Ishikawa (cell line): ENCODE results near the gene STIMATE.
A peak's percentile ranks its signal among the peaks of the same experiment; 100 is the strongest.

ENCODE experiments used
- CEBPB ChIP-seq: IDR thresholded peaks from 2 replicates; pipeline ENCODE4 v1.6.1; 2012
- CREB1 ChIP-seq: IDR thresholded peaks from 2 replicates; pipeline ENCODE4 v1.6.1; 2012; ENCODE audit warnings: low read depth
- EGR1 ChIP-seq: IDR thresholded peaks from 2 replicates; pipeline ENCODE4 v1.6.1; 2012
- EP300 ChIP-seq: IDR thresholded peaks from 2 replicates; pipeline ENCODE4 v1.6.1; 2012; ENCODE audit warnings: borderline replicate concordance
- FOXM1 ChIP-seq: IDR thresholded peaks from 2 replicates; pipeline ENCODE4 v1.6.1; 2012; ENCODE audit warnings: low read depth, borderline replicate concordance
- MAX ChIP-seq: IDR thresholded peaks from 2 replicates; pipeline ENCODE4 v1.6.1; 2012
- NFIC ChIP-seq: IDR thresholded peaks from 2 replicates; pipeline ENCODE4 v1.6.1; 2012
- RAD21 ChIP-seq: IDR thresholded peaks from 2 replicates; pipeline ENCODE4 v1.6.1; 2012; ENCODE audit warnings: low read depth
- REST ChIP-seq: IDR thresholded peaks from 2 replicates; pipeline ENCODE4 v1.6.1; 2012; ENCODE audit warnings: low read depth, mild to moderate bottlenecking
- TAF1 ChIP-seq: IDR thresholded peaks from 2 replicates; pipeline ENCODE4 v1.6.1; 2012; ENCODE audit warnings: low read depth, mild to moderate bottlenecking
- TCF12 ChIP-seq: IDR thresholded peaks from 2 replicates; pipeline ENCODE4 v1.6.1; 2012; ENCODE audit warnings: low read depth
- TEAD4 ChIP-seq: IDR thresholded peaks from 2 replicates; pipeline ENCODE4 v1.6.1; 2012
- USF1 ChIP-seq: IDR thresholded peaks from 2 replicates; pipeline ENCODE4 v1.6.1; 2012
- YY1 ChIP-seq: IDR thresholded peaks from 2 replicates; pipeline ENCODE4 v1.6.1; 2012; ENCODE audit warnings: low read depth
- ZBTB7A ChIP-seq: IDR thresholded peaks from 2 replicates; pipeline ENCODE4 v1.6.1; 2012; ENCODE audit warnings: low read depth

Gene STIMATE

GRCh38 chr3:52831500-52832301 lies 65.6 kb downstream of the STIMATE start:
- no peak for TF ChIP-seq RAD21
- TF ChIP-seq EGR1 = no peak
- no peak for TF ChIP-seq TAF1
- no peak for TF ChIP-seq MAX
- TF ChIP-seq NFIC = peak; percentile 59
- TF ChIP-seq TEAD4 = no peak
- TF ChIP-seq REST = no peak

GRCh38 chr3:52830535-52831258 lies 66.7 kb downstream of the STIMATE start, which contains the start of gene ITIH4:
Gene ITIH4, minus strand, starts transcription at chr3:52830672. Its CDS starts 30 bp downstream, at chr3:52830642.
- TF ChIP-seq RAD21 = no peak
- TF ChIP-seq FOXM1 = no peak
- TF ChIP-seq NFIC = no peak
- TF ChIP-seq CREB1 = no peak
- TF ChIP-seq MAX = no peak

GRCh38 chr3:52829906-52830463 lies 67.4 kb downstream of the STIMATE start:
- TF ChIP-seq TAF1 (no peak), TCF12 (no peak), NFIC (no peak), USF1 (no peak), EGR1 (no peak), REST (no peak), CEBPB (no peak), FOXM1 (no peak)

GRCh38 chr3:52829482-52829881 lies 67.9 kb downstream of the STIMATE start:
- TF ChIP-seq TAF1 (no peak), TEAD4 (no peak), ZBTB7A (no peak), NFIC (no peak), EP300 (no peak), YY1 (no peak), CREB1 (no peak), EGR1 (no peak), TCF12 (no peak), MAX (no peak), USF1 (no peak), REST (no peak), RAD21 (no peak), CEBPB (no peak), FOXM1 (no peak)
